ENCODE measurements around the gene AURKAIP1. TPM values are rescaled to one million over a fixed set of nuclear protein-coding genes. Genes with fewer than 3 reads are reported as not detected.

The AURKAIP1 gene
- total and polyA plus RNA-seq, 2 of the 13 experiments (the other 11 are each of a cell fraction or from before 2014, with no cell fraction given), result 69.5 to 175 TPM

DNA sequence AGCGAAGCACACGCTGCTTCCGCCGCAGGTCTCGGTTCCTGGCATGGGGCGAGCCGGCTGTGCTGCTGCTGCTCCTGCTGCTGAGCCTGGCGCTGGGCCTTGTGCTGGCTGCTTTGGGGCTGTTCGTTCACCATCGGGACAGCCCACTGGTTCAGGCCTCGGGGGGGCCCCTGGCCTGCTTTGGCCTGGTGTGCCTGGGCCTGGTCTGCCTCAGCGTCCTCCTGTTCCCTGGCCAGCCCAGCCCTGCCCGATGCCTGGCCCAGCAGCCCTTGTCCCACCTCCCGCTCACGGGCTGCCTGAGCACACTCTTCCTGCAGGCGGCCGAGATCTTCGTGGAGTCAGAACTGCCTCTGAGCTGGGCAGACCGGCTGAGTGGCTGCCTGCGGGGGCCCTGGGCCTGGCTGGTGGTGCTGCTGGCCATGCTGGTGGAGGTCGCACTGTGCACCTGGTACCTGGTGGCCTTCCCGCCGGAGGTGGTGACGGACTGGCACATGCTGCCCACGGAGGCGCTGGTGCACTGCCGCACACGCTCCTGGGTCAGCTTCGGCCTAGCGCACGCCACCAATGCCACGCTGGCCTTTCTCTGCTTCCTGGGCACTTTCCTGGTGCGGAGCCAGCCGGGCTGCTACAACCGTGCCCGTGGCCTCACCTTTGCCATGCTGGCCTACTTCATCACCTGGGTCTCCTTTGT, 41.3 kb downstream of the AURKAIP1 start (continued):
- peak; percentile 61; the same call in 1 of the 2 replicates for TF ChIP-seq ZNF768 (CRISPR knock-in tag; IDR thresholded peaks at IDR 0.05)
- TF ChIP-seq, protein P1, sequence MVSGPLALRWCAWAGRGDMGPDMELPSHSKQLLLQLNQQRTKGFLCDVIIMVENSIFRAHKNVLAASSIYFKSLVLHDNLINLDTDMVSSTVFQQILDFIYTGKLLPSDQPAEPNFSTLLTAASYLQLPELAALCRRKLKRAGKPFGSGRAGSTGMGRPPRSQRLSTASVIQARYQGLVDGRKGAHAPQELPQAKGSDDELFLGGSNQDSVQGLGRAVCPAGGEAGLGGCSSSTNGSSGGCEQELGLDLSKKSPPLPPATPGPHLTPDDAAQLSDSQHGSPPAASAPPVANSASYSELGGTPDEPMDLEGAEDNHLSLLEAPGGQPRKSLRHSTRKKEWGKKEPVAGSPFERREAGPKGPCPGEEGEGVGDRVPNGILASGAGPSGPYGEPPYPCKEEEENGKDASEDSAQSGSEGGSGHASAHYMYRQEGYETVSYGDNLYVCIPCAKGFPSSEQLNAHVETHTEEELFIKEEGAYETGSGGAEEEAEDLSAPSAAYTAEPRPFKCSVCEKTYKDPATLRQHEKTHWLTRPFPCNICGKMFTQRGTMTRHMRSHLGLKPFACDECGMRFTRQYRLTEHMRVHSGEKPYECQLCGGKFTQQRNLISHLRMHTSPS (CRISPR knock-in tag; IDR thresholded peaks at IDR 0.05; ENCODE audit: low read depth), result 0 out of 2 replicates have a peak, but pooled peaks have one; percentile 39
- 0 out of 2 replicates have a peak, but pooled peaks have one; percentile 34 for TF ChIP-seq PHF8 (CRISPR knock-in tag; IDR thresholded peaks at IDR 0.05)
- TF ChIP-seq PAF1 (CRISPR knock-in tag; IDR thresholded peaks at IDR 0.05), result peak; percentile 72; the same call in 1 of the 2 replicates
- peak; percentile 83 for TF ChIP-seq KDM2A (CRISPR knock-in tag; IDR thresholded peaks at IDR 0.05; ENCODE audit: borderline replicate concordance, low read depth)
- TF ChIP-seq, protein P2, sequence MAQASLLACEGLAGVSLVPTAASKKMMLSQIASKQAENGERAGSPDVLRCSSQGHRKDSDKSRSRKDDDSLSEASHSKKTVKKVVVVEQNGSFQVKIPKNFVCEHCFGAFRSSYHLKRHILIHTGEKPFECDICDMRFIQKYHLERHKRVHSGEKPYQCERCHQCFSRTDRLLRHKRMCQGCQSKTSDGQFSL (CRISPR knock-in tag; IDR thresholded peaks at IDR 0.05), result peak; percentile 62; the same call in 1 of the 2 replicates
- no peak for TF ChIP-seq ATRX (CRISPR knock-in tag; IDR thresholded peaks at IDR 0.05; ENCODE audit: borderline replicate concordance)
- TF ChIP-seq AGO1 (IDR thresholded peaks at IDR 0.05; ENCODE audit: low read depth, low read length, poor library complexity, severe bottlenecking), result peak; percentile 94
- TF ChIP-seq ZNF510 (CRISPR knock-in tag; IDR thresholded peaks at IDR 0.05; ENCODE audit: low read depth), result no peak
